Measurements from ENCODE around the gene TEX2. TPM values are rescaled to one million over a fixed set of nuclear protein-coding genes. Genes with fewer than 3 reads are reported as not detected.

Gene TEX2
- 15.3 and 21.9 TPM in 2 replicates for polyA plus RNA-seq

GRCh38 chr17:64263000-64263766 is at the start of gene TEX2:
TSS of gene TEX2 (minus strand) at chr17:64263260. CDS start at chr17:64214217, 49,043 bp downstream.

GRCh38 chr17:64129765-64130558 is 133.1 kb downstream of the TEX2 start, which contains the start of gene ERN1:
TSS of gene ERN1 (minus strand) at chr17:64130144. CDS start at chr17:64130029, 115 bp downstream.

Other genes starting within 250 kb of the TEX2 start
- gene ICAM2, start 242.6 kb downstream of the TEX2 start, polyA plus RNA-seq = 5.1 and 6.0 TPM in 2 replicates
- gene ERN1, start 133.1 kb downstream of the TEX2 start, polyA plus RNA-seq = 0.94 and 2.0 TPM in 2 replicates
- 1.0 TPM in 1 of 2 replicates, not detected in the other for gene PECAM1, start 127.6 kb upstream of the TEX2 start, polyA plus RNA-seq
- gene MILR1, start 185.9 kb upstream of the TEX2 start, polyA plus RNA-seq = not detected in 2 replicates
- gene POLG2, start 233.8 kb upstream of the TEX2 start, polyA plus RNA-seq = 5.0 and 8.4 TPM in 2 replicates
- gene DDX5, start 243.0 kb upstream of the TEX2 start, polyA plus RNA-seq = 168 and 214 TPM in 2 replicates
- 10.0 and 26.0 TPM in 2 replicates for gene CEP95, start 243.7 kb upstream of the TEX2 start, polyA plus RNA-seq

Measured in Purkinje cell (primary cell).